K562 (cell line): Measurements from ENCODE around the gene RACGAP1. TPM values are rescaled to one million over a fixed set of nuclear protein-coding genes. Genes with fewer than 3 reads are reported as not detected.
A peak's percentile ranks its signal among the peaks of the same experiment; 100 is the strongest.

ENCODE experiments used
- ARID1B ChIP-seq: fragments of 450-650 bp; IDR thresholded peaks from 2 replicates; pipeline ENCODE4 v1.6.1; 2016; ENCODE audit warnings: antibody characterized with exemption, mild to moderate bottlenecking, inconsistent platforms
- ATF7 ChIP-seq: fragments of 450-650 bp; IDR thresholded peaks from 2 replicates; pipeline ENCODE4 v1.7.1; 2014; ENCODE audit warnings: mild to moderate bottlenecking, moderate library complexity
- BHLHE40 ChIP-seq: IDR thresholded peaks from 2 replicates; pipeline ENCODE4 v1.6.1; 2011; ENCODE audit warnings: low read length, improper control_type of control experiment
- BRF1 ChIP-seq: IDR thresholded peaks from 3 replicates; pipeline ENCODE4 v1.6.1; 2011; ENCODE audit warnings: borderline replicate concordance, mild to moderate bottlenecking; ENCODE audit not compliant: insufficient read length; ENCODE audit errors: extremely low read depth
- CBX3 ChIP-seq, 2 experiments: IDR thresholded peaks; 1 replicate in 1 of 2; 2 replicates in 1 of 2; pipeline ENCODE4 v1.6.1; 2012; ENCODE audit warnings: inconsistent platforms in 2 of 2, low read length in 2 of 2, borderline replicate concordance in 1 of 2, control low read depth in 1 of 2
- CC2D1A ChIP-seq: fragments of 450-650 bp; IDR thresholded peaks from 2 replicates; pipeline ENCODE4 v1.6.1; 2017; ENCODE audit warnings: mild to moderate bottlenecking
- DPF2 ChIP-seq: fragments of 450-650 bp; IDR thresholded peaks from 2 replicates; pipeline ENCODE4 v1.6.1; 2016
- HDAC2 ChIP-seq: fragments of 450-650 bp; IDR thresholded peaks from 2 replicates; pipeline ENCODE4 v1.6.1; 2016; ENCODE audit warnings: mild to moderate bottlenecking
- JUND ChIP-seq, 2 experiments: IDR thresholded peaks; 2 replicates in 1 of 2; 3 replicates in 1 of 2; pipeline ENCODE4 v1.6.1; 2011; ENCODE audit warnings: borderline replicate concordance in 2 of 2, low read depth in 2 of 2, low read length in 2 of 2, improper control_type of control experiment in 1 of 2, missing biosample characterization in 1 of 2, missing genetic modification characterization in 1 of 2, missing genetic modification reagents in 1 of 2
- POLR2H ChIP-seq: IDR thresholded peaks from 2 replicates; pipeline ENCODE4 v1.6.1; 2016; ENCODE audit warnings: missing genetic modification characterization, low read depth, mild to moderate bottlenecking, control low read depth, missing compliant biosample characterization, moderate library complexity
- RB1 ChIP-seq: fragments of 450-650 bp; IDR thresholded peaks from 2 replicates; pipeline ENCODE4 v1.6.1; 2017; ENCODE audit warnings: low read depth, mild to moderate bottlenecking
- RBBP5 ChIP-seq: fragments of 200-600 bp; sonication (generic); IDR thresholded peaks from 2 replicates; pipeline ENCODE4 v1.6.1; 2012; ENCODE audit warnings: borderline replicate concordance, mild to moderate bottlenecking, low read length, control low read depth, inconsistent platforms; ENCODE audit not compliant: insufficient read depth, poor library complexity, severe bottlenecking
- SAP30 ChIP-seq: fragments of 200-600 bp; sonication (generic); IDR thresholded peaks from 2 replicates; pipeline ENCODE4 v1.6.1; 2012; ENCODE audit warnings: borderline replicate concordance, low read depth, mild to moderate bottlenecking, moderate library complexity, low read length, control low read depth, inconsistent platforms; ENCODE audit not compliant: insufficient read depth, poor library complexity, severe bottlenecking
- TRIM24 ChIP-seq, 2 experiments: fragments of 450-650 bp; IDR thresholded peaks; 2 replicates each; pipeline ENCODE4 v1.6.1; 2016
- ZNF239 ChIP-seq: fragments of 250-450 bp; sonication (Bioruptor Pico); IDR thresholded peaks from 2 replicates; pipeline ENCODE4 v1.4.0; 2020; ENCODE audit warnings: mild to moderate bottlenecking
- ZNF695 ChIP-seq: fragments of 450-650 bp; formaldehyde crosslinking; IDR thresholded peaks from 2 replicates; pipeline ENCODE4 v1.4.0; 2020; ENCODE audit warnings: mild to moderate bottlenecking, moderate library complexity
- polyA plus RNA-seq, 8 experiments: library from polyadenylated mRNA; depleted of rRNA in 4 of 8; stranded (reverse) in 5 of 8; unstranded in 3 of 8; fragments of >200 nt; fragmentation: Nextera tagmentation in 2 of 8; fragmentation: Illumina TruSeq in 1 of 8; extraction: Ambion mirVana in 2 of 8; extraction: Trizol in 1 of 8; gene quantifications; 2 replicates each; pipeline versions ENCODE4 v1.2.1 to v1.2.3, GENCODE V29; 2011 to 2014; ENCODE audit warnings: inconsistent platforms in 1 of 8, missing spikeins in 1 of 8
- total RNA-seq, 7 experiments: library from RNA; depleted of rRNA in 6 of 7; stranded (reverse); fragments of >200 nt in 6 of 7; fragmentation: Illumina TruSeq in 2 of 7; extraction: Trizol in 2 of 7; gene quantifications; 2 replicates each; pipeline versions ENCODE4 v1.2.1 to v1.2.3, GENCODE V29; 2011 to 2021; ENCODE audit warnings: low replicate concordance in 1 of 7
- TF ChIP-seq, protein P1 (sequence below), 2 experiments: IDR thresholded peaks; 2 replicates each; pipeline ENCODE4 v1.6.1; 2011; ENCODE audit warnings: borderline replicate concordance in 1 of 2, control low read depth in 1 of 2, low read depth in 1 of 2, low read length in 1 of 2, mild to moderate bottlenecking in 1 of 2, mixed read lengths in 1 of 2, moderate library complexity in 1 of 2; ENCODE audit not compliant: insufficient read depth in 1 of 2, insufficient read length in 1 of 2, poor library complexity in 1 of 2, severe bottlenecking in 1 of 2; ENCODE audit errors: extremely low read depth in 1 of 2
- TF ChIP-seq, protein P2 (sequence below), 2 experiments: fragments of 450-650 bp; IDR thresholded peaks; 2 replicates each; pipeline ENCODE4 v1.6.1; 2016
- TF ChIP-seq, protein P3 (sequence below): sonication (generic); formaldehyde crosslinking; IDR thresholded peaks from 2 replicates; pipeline ENCODE4 v1.8.0; 2022; ENCODE audit warnings: mild to moderate bottlenecking, missing genetic modification reagents
- TF ChIP-seq, protein P4 (sequence below): sonication (generic); formaldehyde crosslinking; IDR thresholded peaks from 2 replicates; pipeline ENCODE4 v1.8.1; 2023; ENCODE audit warnings: mild to moderate bottlenecking, missing genetic modification reagents

RACGAP1 gene
- total and polyA plus RNA-seq, 9 of the 15 experiments (the other 6 are each of a cell fraction or from before 2014, with no cell fraction given), result 56.4 to 92.9 (median 71.8) TPM

DNA sequence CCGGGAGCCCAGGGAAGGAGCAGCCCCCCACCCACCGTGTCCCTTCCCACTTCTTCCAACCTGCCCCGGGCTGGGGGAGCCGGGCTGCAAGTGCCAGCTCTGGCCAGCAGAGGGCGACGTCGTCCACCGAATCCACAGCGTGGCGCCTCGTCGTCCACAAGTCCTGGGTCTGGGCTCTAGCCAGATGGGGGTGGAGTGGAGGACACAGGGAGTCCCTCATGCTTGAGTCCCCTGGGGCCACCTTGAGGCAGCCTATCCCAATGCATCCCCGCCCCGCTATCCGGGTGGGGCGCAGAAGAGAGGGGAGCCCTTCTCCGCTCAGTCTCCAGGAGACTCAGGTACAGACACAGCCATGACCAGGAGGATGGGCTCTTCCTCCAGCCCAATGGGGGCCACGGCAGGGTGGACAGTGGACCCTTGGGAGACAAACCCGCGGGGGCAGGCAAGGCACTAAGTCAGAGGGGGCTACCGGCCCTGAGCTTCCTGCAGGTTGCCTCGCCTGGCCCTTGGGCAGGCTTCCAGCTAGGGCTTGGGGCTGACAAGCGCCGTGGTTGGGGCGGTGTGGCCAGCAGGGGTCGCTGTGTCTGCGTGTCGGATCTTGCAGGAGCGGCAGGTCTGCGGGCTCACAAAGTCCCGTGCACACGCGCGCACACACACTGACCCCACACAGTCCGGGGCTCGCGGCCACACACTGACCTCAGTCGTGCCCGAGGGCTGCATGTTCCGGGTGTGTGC is 58.1 kb downstream of the RACGAP1 start (continued):
- TF ChIP-seq, protein P1, sequence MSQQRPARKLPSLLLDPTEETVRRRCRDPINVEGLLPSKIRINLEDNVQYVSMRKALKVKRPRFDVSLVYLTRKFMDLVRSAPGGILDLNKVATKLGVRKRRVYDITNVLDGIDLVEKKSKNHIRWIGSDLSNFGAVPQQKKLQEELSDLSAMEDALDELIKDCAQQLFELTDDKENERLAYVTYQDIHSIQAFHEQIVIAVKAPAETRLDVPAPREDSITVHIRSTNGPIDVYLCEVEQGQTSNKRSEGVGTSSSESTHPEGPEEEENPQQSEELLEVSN (IDR thresholded peaks at IDR 0.05; ENCODE audit: borderline replicate concordance in 1 of 2, extremely low read depth in 1 of 2, insufficient read depth in 1 of 2, insufficient read length in 1 of 2, low read depth in 1 of 2, low read length in 1 of 2, poor library complexity in 1 of 2, severe bottlenecking in 1 of 2), result peak; percentile 60 to 62
- no peak for TF ChIP-seq RBBP5
- peak; percentile 38 for TF ChIP-seq SAP30
- peak; percentile 38; the same call in 1 of the 2 replicates for TF ChIP-seq DPF2
- TF ChIP-seq, protein P2, sequence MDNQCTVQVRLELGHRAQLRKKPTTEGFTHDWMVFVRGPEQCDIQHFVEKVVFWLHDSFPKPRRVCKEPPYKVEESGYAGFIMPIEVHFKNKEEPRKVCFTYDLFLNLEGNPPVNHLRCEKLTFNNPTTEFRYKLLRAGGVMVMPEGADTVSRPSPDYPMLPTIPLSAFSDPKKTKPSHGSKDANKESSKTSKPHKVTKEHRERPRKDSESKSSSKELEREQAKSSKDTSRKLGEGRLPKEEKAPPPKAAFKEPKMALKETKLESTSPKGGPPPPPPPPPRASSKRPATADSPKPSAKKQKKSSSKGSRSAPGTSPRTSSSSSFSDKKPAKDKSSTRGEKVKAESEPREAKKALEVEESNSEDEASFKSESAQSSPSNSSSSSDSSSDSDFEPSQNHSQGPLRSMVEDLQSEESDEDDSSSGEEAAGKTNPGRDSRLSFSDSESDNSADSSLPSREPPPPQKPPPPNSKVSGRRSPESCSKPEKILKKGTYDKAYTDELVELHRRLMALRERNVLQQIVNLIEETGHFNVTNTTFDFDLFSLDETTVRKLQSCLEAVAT (IDR thresholded peaks at IDR 0.05), result no peak
- TF ChIP-seq ZNF695, result no peak
- TF ChIP-seq RB1, result peak; percentile 67; the same call in 1 of the 2 replicates
- peak in 1 of 2 experiments; percentile 48; a peak in 1 of 3 replicates for TF ChIP-seq CBX3 (IDR thresholded peaks at IDR 0.05; ENCODE audit: borderline replicate concordance in 1 of 2, low read length in 2 of 2)
- TF ChIP-seq JUND (IDR thresholded peaks at IDR 0.05; ENCODE audit: borderline replicate concordance, low read depth, low read length), result peak; percentile 40; the same call in 1 of the 2 replicates
- TF ChIP-seq JUND (tag; IDR thresholded peaks at IDR 0.05; ENCODE audit: borderline replicate concordance, low read depth, low read length), result no peak; the same call in 2 of the 3 replicates
- TF ChIP-seq ZNF239, result no peak
- TF ChIP-seq CC2D1A, result peak; percentile 34; the same call in 1 of the 2 replicates
- no peak for TF ChIP-seq TRIM24 (IDR thresholded peaks at IDR 0.05)
- TF ChIP-seq ARID1B, result peak; percentile 43
- peak; percentile 65 for TF ChIP-seq ATF7
- TF ChIP-seq HDAC2, result 0 out of 2 replicates have a peak, but pooled peaks have one; percentile 66
- TF ChIP-seq, protein P3, sequence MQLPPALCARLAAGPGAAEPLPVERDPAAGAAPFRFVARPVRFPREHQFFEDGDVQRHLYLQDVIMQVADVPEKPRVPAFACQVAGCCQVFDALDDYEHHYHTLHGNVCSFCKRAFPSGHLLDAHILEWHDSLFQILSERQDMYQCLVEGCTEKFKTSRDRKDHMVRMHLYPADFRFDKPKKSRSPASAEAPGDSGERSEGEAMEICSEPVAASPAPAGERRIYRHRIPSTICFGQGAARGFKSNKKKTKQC (CRISPR knock-in tag), result peak; percentile 27
- no peak for TF ChIP-seq POLR2H (tag)
- TF ChIP-seq BHLHE40, result peak; percentile 93
- no peak for TF ChIP-seq BRF1
- TF ChIP-seq, protein P4, sequence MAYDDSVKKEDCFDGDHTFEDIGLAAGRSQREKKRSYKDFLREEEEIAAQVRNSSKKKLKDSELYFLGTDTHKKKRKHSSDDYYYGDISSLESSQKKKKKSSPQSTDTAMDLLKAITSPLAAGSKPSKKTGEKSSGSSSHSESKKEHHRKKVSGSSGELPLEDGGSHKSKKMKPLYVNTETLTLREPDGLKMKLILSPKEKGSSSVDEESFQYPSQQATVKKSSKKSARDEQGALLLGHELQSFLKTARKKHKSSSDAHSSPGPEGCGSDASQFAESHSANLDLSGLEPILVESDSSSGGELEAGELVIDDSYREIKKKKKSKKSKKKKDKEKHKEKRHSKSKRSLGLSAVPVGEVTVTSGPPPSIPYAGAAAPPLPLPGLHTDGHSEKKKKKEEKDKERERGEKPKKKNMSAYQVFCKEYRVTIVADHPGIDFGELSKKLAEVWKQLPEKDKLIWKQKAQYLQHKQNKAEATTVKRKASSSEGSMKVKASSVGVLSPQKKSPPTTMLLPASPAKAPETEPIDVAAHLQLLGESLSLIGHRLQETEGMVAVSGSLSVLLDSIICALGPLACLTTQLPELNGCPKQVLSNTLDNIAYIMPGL (CRISPR knock-in tag), result peak; percentile 53; the same call in 1 of the 2 replicates
